ENCODE measurements around the gene TEX55.

- TF ChIP-seq CTCF (IDR thresholded peaks at IDR 0.05; ENCODE audit: borderline replicate concordance, extremely low read depth, low read length, poor library complexity, severe bottlenecking) (no peak), EZH2 (IDR thresholded peaks at IDR 0.05; ENCODE audit: borderline replicate concordance, low read depth, low read length, severe bottlenecking) (no peak)
Measured at GRCh38 chr3:119161240-119161639, 15.3 kb downstream of the TEX55 start.
